ENCODE results near the gene TTLL11.

The TTLL11 gene

DNA sequence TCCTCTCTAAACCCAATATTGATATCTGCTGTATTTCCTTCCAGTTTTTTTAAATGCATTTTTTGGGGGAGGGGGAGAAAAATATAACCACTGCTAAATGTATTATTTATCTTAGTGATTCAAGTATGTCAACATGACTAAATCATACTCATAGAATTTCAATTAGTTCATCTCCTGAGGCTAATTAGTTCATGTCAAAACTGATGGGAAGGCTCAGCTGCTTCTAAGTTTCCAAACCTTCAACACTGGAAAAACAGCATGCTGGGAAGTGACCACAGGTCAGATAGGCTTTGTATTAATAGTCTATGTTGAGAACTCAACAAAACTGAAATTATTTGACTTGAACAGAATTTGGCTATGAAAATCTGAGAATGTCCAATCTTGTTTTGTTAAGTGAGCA lies 118.7 kb downstream of the TTLL11 start:
- DNase-seq (ENCODE audit: low spot score): no peak

GRCh38 chr9:121972501-121972981 lies 120.6 kb downstream of the TTLL11 start:
- DNase-seq (ENCODE audit: low spot score): no peak

DNA sequence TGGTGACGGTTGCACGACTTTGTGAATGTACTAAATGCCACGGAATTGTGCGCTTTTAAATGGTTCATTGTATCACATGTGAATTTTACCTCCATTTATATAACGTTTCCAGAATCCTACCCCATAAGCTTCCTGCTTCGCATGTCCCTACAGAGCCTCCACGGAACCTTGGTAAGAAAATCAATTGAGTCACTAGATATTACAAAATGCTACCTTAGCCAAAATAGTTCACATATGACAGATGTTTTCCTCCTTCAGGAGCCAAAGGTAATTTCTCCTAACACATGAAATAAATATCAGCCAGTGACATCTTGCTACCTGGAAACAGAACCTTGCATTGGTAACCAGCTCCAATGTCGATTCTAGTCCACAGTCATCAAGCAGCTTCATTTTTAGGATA lies 125.1 kb downstream of the TTLL11 start:
- DNase-seq (ENCODE audit: low spot score): no peak

DNA sequence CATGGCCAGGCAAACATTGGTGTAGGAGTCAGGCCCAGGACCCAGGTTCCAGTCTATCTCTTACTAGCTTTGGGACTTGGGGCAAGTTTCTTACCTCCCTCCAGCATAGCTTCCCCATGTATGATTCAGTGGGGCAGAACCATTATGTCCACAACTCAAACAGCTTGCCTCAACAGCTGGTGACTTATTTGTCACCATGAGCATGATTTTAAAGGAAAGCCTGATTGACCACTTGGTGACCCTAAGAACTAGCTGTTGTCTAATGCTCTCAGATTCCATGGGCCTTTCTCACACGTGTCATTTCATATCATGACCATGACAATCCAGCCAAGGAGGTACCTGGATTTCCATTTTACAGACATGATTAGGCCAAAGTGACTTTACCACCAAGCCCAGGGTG lies 126.4 kb downstream of the TTLL11 start:
- no peak for DNase-seq (ENCODE audit: low spot score)

DNA sequence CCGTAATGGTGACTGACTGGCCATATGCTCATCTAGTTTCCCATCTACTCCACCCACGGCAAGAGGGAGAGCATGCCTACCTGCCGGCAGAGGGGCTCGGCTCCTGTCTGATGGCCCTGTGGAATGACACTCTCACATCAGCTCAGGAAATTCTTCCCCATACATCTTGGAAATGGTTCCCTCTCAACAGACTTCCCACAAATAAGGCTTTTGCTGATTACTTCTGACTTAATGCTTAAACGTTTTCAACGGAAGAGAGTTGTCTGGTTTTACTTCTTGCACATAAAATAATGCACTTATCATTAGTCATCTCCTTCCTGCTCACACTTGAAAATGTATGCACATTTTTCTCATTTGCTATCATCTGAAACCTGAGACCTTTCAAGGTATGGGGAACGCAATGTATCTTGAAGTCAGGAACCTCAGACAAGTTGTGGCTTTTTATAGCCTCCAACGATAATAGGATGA lies 129.5 kb downstream of the TTLL11 start:
- no peak for DNase-seq (ENCODE audit: low spot score)

DNA sequence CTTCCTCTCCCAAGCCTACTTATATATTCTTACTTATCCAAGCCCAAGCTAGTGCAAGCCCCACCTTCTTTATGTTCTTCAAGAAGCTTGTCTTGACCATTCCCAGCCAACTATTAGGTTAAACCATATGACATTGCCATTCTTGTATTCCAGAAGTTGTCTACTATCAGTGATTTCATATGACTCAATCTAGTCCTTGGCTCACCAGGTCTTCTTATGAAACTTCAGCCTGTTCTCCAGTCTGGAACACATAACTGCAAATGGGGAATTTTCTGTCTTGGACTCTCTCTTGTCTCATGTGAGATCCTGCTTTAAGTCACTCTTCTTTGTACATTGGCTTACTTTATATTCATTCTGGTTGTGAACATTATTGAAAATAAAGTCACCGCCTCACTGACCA lies 130.7 kb downstream of the TTLL11 start:
- DNase-seq (ENCODE audit: low spot score): no peak

DNA sequence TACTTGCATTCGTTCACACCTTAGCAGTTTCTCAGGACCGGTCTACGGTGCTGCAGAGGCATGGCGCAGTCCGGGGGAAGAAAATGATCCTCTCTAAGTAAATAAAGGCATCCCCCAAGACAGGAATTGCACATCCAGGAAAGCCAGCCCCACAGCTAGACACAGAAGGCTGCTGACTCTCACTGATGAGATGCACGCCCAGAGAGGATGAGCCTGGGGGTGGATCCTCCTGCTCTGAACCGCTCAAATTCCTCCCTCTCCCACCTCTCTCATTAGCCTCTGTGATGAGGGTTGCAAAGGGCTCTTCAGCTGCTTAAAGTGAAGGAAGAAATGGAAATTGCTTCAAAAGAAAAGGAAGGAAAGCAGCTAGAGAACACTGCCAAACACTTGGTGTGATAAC lies 132.4 kb downstream of the TTLL11 start:
- DNase-seq (ENCODE audit: low spot score): no peak

DNA sequence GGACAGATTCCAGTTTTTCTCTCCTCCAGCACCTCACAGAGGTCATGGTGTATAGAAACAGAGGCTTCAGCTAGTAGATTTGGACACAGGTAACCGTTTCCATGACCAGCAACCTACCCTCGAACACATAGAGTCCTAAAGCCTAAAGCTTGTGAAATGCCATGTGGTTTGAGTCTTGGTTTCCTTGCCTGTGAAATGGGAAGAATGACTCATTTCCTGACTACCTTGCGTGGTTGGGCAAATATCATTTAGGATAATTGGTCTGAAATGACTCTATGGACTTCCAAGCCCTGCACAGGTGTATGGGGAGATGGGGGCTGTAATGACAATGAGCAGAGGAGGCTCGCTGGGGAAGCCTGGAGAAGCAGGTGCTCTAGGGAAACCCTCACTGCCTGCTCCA lies 134.6 kb downstream of the TTLL11 start:
- DNase-seq (ENCODE audit: low spot score): no peak

GRCh38 chr9:121956808-121957207 lies 136.3 kb downstream of the TTLL11 start:
- DNase-seq (ENCODE audit: low spot score): no peak

DNA sequence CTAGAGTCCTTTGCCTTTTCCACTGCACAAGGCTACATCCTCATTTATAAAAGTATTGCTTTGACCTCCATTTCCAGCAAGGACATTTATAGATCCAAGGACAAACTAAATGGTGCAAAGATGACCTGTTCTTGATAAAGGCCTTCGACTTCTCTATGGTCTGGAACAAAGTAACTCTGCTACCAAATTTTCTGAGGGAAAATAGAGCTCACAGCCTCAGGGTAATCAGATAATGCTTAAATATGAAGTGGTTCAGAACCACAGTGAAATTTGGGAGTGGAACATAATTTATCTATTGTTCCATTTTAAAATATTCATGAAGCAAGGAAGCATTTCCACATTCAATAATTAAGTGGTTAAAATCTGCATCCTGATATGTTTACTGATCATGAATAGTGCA lies 137.5 kb downstream of the TTLL11 start:
- no peak for DNase-seq (ENCODE audit: low spot score)

DNA sequence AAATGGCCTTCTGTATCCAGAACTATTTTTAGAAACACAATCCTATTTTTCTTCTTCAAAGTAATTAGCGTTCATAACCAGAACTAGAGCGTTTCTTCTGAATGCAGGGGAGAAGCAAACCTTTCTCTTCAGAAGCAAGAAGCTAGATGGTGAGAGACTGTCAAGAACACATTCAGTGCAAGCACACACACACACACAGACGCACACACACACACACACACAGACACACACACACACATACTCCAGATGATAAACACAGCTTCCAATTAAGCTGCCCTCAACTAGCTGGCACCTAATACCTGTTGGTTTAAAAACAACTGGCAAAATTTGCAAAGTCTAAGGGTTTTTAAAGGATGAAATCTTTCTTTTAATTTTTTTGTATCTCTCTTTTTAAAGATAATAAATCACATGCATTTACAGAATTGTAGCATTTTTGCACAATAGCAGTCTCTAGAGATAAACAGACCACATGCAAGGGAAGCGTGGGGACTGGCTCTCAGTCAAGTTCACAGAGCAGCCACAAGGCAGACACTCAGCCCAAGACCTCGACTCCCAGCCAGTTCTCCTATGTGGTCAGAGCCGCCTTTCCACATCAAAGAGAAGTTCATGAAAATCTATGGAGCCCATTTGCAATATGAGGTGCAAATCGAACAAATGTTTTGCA lies 138.5 kb downstream of the TTLL11 start:
- no peak for DNase-seq (ENCODE audit: low spot score)

DNA sequence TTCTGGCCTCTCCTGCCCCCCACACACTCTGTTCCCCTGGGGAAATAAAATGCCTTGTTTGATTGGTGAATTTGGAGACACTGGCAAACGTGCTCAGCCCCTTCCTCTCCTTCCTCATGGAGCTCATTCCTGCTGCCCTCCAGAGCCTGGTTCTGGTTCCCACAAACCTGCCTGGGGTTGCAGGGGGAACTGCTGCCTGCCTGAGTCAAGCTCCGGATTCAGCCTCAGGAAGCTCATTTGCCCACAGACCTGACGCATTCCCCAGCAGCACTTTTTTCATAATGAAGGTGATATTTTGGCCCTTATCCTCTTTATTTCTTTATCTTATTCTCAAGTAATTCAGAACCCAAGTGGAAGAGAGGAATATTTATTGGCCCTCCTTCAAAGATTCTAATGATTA lies 140.5 kb downstream of the TTLL11 start:
- DNase-seq (ENCODE audit: low spot score): no peak

DNA sequence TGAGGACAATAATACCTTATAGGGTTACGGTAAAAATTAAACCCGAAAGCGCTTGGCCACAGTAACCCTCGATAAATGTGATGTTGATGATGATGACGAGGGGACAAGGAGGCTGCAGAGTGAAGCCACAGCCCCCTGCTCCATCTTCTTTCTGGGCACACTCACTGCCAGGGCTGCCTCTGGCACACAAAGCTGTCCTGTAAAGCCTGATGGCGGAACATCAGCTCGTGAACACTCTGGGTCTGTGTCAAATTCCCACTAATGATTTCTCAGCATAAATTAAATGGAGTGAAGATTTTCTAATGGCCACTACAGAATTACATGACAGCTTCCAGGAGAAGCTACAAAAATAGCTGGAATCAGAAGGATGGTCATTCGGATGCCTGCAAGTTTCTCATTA lies 142.2 kb downstream of the TTLL11 start:
- no peak for DNase-seq (ENCODE audit: low spot score)

DNA sequence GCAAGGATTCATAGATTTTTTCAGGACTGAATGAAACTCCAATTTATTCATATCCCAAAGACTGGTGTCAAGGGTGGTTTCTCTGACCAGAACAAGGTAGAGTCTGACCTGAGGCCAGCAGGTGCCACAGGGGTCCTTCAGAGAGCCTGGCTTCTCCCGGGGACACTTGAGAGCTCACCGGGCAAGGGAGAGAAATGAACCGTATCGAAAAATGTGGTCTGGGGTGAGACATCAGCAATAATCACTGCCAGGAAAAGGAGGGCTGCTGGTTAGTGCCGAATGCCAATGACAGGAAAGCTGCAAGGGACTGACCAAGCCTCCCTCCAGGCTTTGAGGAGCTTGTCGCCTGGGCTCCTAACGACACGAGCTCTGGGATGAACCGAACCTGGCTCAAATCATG lies 142.7 kb downstream of the TTLL11 start:
- DNase-seq (ENCODE audit: low spot score): no peak

- no peak for DNase-seq (ENCODE audit: low spot score)
Measured at GRCh38 chr9:121949766-121950165, 143.3 kb downstream of the TTLL11 start.

DNA sequence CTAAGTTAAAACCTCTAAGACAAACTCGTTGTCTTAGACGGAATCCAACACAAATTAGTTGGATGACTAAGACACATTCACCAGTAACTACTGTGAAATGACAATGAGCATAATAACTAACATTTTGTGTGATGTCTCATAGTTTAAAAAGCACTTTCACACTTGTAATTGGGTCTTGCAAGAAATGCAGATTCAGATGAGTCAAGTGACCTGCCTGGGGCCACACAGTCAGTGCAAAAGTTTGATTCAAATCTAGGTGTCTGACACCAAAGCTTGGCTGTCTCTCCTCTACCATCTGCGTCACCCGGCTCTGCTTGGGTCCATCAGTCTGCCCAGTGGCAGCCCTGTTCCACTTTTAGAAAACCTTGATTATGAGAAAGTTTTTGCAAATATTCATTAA lies 143.7 kb downstream of the TTLL11 start:
- no peak for DNase-seq (ENCODE audit: low spot score)

DNA sequence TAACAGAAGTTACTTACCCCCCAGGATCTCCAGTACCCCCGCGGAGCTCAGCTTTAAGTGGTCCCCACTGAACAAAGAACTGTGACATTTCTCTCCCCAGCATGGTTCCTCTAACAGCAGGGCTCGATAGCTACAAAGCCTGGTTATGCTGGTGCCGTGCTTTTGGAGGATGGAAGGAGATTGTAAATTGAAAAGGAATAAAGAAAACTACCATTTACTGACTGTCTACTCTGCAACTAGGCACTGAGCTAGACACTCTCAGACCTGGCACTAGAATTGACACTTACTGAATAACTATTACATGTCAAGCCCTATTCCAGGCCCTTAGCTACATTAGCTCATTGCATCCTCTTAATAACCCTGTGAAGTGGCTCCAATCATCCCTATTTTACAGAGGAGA lies 145.3 kb downstream of the TTLL11 start:
- DNase-seq (ENCODE audit: low spot score): no peak

DNA sequence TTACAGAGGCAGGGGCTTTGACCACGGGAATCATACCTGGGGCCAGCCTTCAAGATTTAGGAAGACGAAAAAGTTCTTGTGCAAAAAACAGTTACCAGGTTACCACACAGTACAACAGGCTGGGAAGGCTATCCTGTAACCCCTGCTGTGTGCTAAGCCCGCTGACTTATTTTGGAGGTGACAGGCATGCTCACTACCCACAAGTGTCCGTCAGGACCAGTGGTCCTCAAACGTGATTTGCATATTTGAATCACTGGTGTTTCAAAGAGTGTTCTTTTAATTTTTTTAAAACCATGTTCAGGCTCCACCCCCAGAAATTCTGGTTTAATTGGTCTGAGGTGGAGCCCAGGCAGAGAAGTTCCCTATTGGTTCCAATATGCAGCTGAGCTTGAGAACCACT lies 146.6 kb downstream of the TTLL11 start:
- DNase-seq (ENCODE audit: low spot score): no peak

- DNase-seq (ENCODE audit: low spot score): no peak
Measured at GRCh38 chr9:121945849-121946248, 147.3 kb downstream of the TTLL11 start.

DNA sequence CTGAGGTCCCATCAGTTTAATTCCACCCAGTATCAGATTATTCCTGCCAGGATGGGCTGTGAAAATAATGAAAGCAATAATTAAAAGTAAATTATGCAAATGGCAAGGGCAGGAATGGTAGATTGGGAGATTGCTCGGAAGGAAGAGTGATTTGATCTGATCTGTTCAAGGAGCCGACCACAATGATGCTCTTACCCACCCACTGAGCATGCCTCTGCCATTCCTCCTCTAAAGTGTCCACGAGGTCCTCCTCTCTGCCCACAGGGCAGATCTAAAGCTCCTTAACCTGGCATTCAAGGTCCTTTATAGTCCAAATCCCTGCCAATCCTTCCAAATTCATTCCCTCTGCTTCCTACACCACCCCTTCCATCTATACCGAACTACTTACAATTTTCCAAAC lies 147.8 kb downstream of the TTLL11 start:
- no peak for DNase-seq (ENCODE audit: low spot score)

DNA sequence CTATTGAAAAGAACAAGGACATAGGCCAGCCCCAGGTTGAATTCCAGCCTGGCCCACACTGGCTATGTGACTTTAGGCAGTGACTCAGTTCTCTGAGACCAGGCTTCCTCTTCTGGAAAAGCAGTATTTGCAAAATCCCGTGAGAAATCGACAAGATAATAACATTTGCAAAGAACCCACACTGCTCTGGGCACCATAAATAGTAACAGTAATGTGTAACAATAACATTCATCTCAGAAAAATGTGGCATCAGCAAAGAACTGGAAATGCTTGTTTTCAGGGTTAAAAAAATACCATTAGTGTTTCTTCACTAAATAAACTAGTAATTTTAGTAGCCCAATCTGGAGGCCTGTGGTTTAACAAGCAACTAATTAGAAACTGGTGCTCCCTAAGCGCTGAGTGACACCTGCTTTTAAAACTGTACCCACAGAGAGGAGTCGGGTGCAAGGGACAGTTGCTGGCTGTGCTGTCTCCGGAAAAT lies 148.4 kb downstream of the TTLL11 start:
- no peak for DNase-seq (ENCODE audit: low spot score)

GRCh38 chr9:121943463-121943862 lies 149.6 kb downstream of the TTLL11 start:
- no peak for DNase-seq (ENCODE audit: low spot score)

DNA sequence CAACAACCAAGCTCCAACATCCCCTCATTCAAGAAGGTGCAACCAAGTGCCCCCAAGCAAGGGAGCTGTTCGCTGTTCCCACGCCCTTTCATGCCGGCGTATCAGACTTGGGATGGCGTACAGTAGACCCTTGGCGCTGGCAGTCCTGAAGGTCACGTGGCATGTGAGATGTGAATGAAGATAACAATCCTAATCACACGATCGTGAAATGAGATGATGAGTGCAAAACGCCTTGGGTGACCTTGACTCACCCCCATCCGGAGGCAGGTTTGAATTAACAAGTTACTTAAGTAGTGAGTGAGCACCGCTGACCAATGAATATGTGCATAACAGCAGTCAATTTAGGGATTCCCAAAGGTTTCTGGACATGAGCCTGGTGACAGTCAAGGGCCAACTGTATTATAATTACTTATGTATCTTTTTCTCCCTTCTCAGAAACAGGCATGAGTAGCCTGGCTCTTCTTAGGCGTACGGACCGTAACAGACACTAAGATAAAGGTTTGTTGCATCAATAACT lies 150.2 kb downstream of the TTLL11 start:
- DNase-seq (ENCODE audit: low spot score): no peak

DNA sequence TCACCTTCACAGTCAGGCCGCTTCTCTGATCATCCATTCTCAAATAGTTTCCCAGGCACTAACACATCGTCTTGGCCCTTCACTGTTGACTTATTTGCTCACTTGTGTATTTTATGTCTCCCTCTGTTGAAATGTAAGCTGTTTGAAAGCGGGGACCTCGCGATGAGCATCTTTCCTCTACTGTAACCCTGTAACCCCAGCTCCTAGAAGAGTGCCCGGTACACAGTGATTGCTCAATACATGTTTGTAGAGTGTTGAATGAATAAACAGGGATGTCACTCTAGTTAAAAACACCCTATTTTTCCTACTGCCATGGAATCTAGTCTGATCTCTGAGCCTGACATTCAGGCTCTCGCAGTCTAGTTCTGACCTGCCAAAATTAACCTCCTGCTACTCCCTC lies 150.8 kb downstream of the TTLL11 start:
- no peak for DNase-seq (ENCODE audit: low spot score)

All from hematopoietic multipotent progenitor cell treated with erythropoietin and hydrocortisone succinate and interleukin-3 and kit ligand, for 15 days (in vitro differentiated cells).